IPS-20b (cell line): Measurements from ENCODE around the gene MED14.
A peak's percentile ranks its signal among the peaks of the same experiment; 100 is the strongest.
"Not testable (repeated sequence)": the region's sequence is repeated elsewhere in the genome, so short reads cannot be mapped to it uniquely, and the experiment has no call there.

Experiments used
- H3K27ac ChIP-seq: one replicate; pipeline ENCODE4 v1.5.1; 2013; ENCODE audit warnings: low read length
- H3K27me3 ChIP-seq: 2 replicates; pipeline ENCODE4 v1.6.1; 2013; ENCODE audit warnings: mild to moderate bottlenecking, low read length, inconsistent platforms; ENCODE audit not compliant: insufficient read depth
- H3K36me3 ChIP-seq: 2 replicates; pipeline ENCODE4 v1.6.1; 2013; ENCODE audit warnings: low read depth, mild to moderate bottlenecking, inconsistent platforms, low read length, moderate library complexity; ENCODE audit not compliant: insufficient read depth
- H3K4me1 ChIP-seq: 2 replicates; pipeline ENCODE4 v1.6.1; 2013; ENCODE audit warnings: mild to moderate bottlenecking, control low read depth, inconsistent platforms, low read length, moderate library complexity; ENCODE audit not compliant: insufficient read depth
- H3K4me3 ChIP-seq: 2 replicates; pipeline ENCODE4 v1.5.1; 2013; ENCODE audit warnings: mild to moderate bottlenecking, low read length, inconsistent platforms
- H3K9ac ChIP-seq: 2 replicates; pipeline ENCODE4 v1.6.1; 2013; ENCODE audit warnings: low read depth, mild to moderate bottlenecking, inconsistent platforms, low read length, moderate library complexity
- H3K9me3 ChIP-seq: 2 replicates; pipeline ENCODE4 v1.6.1; 2013; ENCODE audit warnings: mild to moderate bottlenecking, low read depth, low read length, inconsistent platforms; ENCODE audit not compliant: insufficient read depth

MED14 gene

DNA sequence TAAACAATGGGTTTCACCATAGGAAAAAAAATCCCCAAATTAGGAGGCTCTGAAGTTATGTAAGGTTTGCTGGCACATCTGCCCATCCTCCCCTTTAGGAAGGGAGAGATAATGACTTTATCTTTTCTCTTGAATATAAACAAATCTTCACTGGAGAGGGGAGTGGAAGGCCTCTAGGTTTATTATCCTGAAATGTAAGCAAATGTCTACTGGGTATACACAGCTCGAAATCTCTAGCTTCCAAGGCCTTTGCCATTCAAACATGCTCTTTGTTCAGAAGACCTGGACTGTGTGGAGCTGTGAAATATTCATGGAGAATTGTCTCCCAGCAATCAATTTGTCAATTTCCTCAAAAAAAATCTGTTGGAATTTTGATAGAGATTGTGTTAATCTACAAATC lies 21.7 kb upstream of the MED14 start:
- Histone ChIP-seq H3K9me3 (no peaks in the 10 kb centered on the region), H3K4me3 (no peak overlapping the region), H3K4me1 (no peaks in the 10 kb centered on the region), H3K27ac (no peak overlapping the region), H3K9ac (no peak overlapping the region), H3K27me3 (no peaks in the 10 kb centered on the region), H3K36me3 (no peaks in the 10 kb centered on the region)

DNA sequence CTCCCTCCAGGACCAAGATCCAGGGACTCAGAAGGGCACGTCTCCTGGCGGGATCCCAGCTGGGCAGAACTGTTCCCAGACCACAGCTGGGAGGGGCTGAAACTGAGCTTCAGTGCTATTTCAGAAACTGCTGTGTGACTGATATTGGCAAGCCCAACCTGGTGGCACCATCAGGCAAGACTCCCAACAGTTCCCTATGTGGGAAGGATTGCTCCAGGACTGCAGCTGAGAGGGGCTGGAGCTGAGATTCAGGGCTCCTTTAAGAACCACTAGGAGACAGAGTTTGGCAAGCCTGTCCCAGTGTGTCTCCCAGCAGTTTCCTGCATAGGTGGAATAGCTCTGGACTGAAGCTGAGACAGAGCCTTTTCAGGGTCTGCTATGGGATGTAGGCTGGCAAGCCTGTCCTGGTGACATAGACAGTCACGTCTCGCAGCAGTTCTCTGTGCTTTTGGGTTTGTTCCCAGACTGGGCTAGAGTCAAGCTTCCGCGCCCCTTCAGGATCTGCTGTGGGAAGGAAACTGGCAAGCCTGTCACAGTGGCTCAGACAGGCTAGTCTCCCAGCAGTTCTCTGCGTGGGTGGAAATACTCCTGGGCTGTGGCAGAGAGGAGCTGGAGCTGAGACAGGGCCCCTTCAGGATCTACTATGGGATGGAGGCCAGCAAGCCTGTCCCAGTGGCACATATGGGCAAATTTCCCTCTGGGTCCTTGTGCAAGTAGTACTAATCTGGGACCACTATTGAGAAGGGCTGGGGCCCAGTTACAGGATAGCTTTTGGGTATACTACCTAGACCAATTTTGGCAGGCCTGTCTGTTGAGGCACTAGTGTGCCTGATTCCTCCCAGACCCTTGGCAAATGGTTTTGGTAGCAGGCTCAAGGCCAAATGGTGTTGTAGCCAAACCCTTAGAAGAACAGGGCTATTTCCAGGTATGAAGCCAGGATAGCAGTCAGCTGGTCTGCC lies 20.2 kb upstream of the MED14 start:
- H3K36me3 ChIP-seq, result no peaks in the 10 kb centered on the region
- no peak overlapping the region for H3K4me3 ChIP-seq
- H3K27ac ChIP-seq, result no peak overlapping the region
- no peak overlapping the region for H3K9ac ChIP-seq
- no peaks in the 10 kb centered on the region for H3K9me3 ChIP-seq
- no peaks in the 10 kb centered on the region for H3K4me1 ChIP-seq
- no peaks in the 10 kb centered on the region for H3K27me3 ChIP-seq

DNA sequence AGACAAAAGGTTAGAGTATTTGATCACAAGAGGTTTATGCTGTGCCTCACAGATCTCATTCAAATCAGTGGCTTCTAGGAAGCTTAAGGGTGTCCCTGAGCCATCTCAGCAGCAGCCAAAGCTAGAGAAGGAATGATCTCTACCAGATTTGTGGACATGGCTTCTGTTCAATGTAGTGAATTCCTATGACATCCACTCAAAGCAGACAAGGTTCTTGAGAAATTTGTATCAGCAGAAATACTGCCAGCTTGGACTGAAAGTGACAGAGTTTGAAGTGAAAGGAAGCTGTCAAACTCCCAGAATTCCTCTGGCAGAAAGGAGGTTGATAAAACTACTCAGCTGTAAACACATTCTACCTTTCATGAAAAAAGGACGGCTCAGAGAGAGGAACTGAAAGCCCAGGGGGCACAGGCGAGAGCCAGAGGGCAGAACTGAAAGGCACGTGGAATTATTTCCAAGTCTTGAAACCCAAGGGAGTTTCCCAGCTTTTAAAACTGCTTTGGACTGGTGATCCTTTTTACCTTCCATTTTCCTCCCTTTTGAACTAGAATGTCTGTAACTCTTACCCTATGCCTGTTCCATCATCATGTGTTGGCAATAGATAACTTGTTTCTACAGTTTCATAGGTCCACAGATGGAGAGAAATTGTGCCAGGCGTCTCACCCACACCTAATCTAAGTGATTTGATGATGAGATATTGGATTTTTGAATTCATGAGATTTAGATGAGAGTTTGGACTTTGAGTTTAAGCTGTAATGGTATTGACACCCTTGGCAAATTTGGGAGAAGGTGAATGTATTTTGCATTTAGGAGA lies 14.5 kb upstream of the MED14 start:
- Histone ChIP-seq H3K9ac (no peak overlapping the region), H3K27me3 (no peaks in the 10 kb centered on the region), H3K4me1 (no peaks in the 10 kb centered on the region), H3K27ac (no peak overlapping the region), H3K4me3 (no peak overlapping the region), H3K9me3 (no peaks in the 10 kb centered on the region), H3K36me3 (no peaks in the 10 kb centered on the region)

DNA sequence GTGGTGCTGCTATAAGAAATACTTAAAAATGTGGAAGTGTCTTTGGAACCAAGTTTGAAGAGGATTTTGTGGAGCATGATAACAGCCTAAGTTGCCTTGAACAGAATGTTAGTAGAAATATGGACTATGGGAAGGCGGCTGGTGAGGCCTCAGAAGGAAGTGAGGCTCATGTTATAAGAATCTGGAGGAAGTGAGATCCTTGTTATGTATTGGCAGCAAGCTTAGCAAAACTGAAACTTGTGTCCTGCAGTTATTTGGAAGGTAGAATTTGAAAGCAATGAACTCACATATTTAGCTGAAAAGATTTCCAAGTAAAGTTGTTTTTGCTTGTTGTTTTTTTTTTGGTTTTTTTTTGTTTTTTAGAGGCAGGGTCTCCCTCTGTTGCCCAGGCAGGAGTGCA lies 13.6 kb upstream of the MED14 start:
- Histone ChIP-seq H3K27me3 (no peaks in the 10 kb centered on the region), H3K4me3 (no peak overlapping the region), H3K9ac (no peak overlapping the region), H3K27ac (no peak overlapping the region), H3K36me3 (no peaks in the 10 kb centered on the region), H3K4me1 (no peaks in the 10 kb centered on the region), H3K9me3 (no peaks in the 10 kb centered on the region)

DNA sequence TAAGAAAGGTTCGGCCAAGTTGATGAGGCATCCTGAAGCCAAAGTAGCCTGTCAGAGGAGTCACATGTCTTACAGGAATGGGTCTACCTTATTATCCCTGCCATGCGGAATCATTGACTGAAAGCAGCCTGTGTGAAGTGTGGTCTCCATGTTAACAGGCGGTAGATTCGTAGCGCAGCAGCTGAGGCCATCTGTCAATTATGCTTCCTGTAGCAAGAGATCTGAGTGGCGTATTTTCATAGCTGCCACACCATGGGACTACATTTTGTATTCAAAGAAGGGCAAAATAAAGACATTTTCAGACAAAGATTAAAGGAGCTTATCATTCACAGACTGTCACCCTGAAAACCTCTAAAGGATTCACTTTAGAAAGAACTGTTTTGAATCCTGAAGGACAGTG lies 11.2 kb upstream of the MED14 start:
- Histone ChIP-seq H3K27ac (no peak overlapping the region), H3K27me3 (no peaks in the 10 kb centered on the region), H3K4me1 (no peaks in the 10 kb centered on the region), H3K9ac (no peak overlapping the region), H3K9me3 (no peaks in the 10 kb centered on the region), H3K36me3 (no peaks in the 10 kb centered on the region), H3K4me3 (no peak overlapping the region)

DNA sequence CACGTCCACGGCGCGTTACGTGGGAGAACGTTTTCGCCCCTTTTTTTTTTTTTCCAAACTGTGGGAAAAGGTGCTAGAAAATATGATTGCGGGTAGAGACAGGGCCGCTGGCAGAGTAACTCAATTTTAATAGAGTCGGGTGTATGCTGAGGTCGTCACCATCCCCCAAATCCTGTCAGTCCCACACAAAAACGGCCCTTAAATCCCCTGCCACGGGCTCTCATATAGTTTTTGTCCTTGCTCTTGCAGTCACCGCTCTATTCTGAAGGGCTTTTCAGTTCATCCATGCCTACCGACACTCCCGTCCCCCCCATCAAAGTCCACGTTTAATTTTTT lies 796 bp upstream of the MED14 start:
- Histone ChIP-seq H3K4me1 (peaks cover 6% of the 10 kb centered on the region; the same call in 1 of the 2 replicates), H3K36me3 (peaks cover 11% of the 10 kb centered on the region; the same call in 1 of the 2 replicates), H3K27ac (no peak overlapping the region), H3K4me3 (peak overlapping the region; percentile 95), H3K9me3 (no peaks in the 10 kb centered on the region), H3K27me3 (no peaks in the 10 kb centered on the region), H3K9ac (peak overlapping the region; percentile 93)

- Histone ChIP-seq H3K27me3 (no peaks in the 10 kb centered on the region), H3K4me1 (peaks cover 6% of the 10 kb centered on the region; the same call in 1 of the 2 replicates), H3K36me3 (peaks cover 13% of the 10 kb centered on the region; the same call in 1 of the 2 replicates), H3K9me3 (no peaks in the 10 kb centered on the region), H3K9ac (peak overlapping the region; percentile 93; the same call in 1 of the 2 replicates), H3K27ac (peak overlapping the region; percentile 14), H3K4me3 (peak overlapping the region; percentile 95)
Observed at GRCh38 chrX:40734971-40735324, 394 bp downstream of the MED14 start.

- Histone ChIP-seq H3K9ac (peak overlapping the region; percentile 93), H3K36me3 (peaks cover 25% of the 10 kb centered on the region; the same call in 1 of the 2 replicates), H3K4me3 (peak overlapping the region; percentile 95), H3K9me3 (no peaks in the 10 kb centered on the region), H3K27ac (no peak overlapping the region), H3K4me1 (peaks cover 6% of the 10 kb centered on the region; the same call in 1 of the 2 replicates), H3K27me3 (no peaks in the 10 kb centered on the region)
Observed at GRCh38 chrX:40733706-40734105, 1.6 kb downstream of the MED14 start.

DNA sequence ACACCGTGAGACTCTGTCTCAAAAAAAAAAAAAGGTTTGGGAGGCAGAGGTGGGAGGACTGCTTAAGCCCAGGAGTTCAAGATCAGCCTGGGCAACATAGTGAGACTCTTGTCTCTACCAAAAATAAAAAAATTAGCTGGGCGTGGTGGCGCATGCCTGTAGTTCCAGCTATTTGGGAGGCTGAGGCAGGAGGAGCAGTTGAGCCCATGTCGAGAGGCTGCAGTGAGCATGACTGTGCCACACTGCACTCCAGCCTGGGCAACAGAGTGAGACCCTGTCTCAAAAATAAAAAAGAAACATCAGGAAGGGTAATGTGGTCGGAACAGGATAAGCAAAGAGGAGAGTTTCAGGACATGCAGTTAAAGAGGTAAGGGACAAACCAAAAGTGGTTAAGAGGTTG lies 2.8 kb downstream of the MED14 start:
- H3K27ac ChIP-seq, H3K27me3 ChIP-seq, H3K9ac ChIP-seq, H3K4me1 ChIP-seq, H3K9me3 ChIP-seq: not testable (repeated sequence)
- Histone ChIP-seq H3K4me3 (peak overlapping the region; percentile 95; the same call in 1 of the 2 replicates), H3K36me3 (peaks cover 37% of the 10 kb centered on the region; the same call in 1 of the 2 replicates)

DNA sequence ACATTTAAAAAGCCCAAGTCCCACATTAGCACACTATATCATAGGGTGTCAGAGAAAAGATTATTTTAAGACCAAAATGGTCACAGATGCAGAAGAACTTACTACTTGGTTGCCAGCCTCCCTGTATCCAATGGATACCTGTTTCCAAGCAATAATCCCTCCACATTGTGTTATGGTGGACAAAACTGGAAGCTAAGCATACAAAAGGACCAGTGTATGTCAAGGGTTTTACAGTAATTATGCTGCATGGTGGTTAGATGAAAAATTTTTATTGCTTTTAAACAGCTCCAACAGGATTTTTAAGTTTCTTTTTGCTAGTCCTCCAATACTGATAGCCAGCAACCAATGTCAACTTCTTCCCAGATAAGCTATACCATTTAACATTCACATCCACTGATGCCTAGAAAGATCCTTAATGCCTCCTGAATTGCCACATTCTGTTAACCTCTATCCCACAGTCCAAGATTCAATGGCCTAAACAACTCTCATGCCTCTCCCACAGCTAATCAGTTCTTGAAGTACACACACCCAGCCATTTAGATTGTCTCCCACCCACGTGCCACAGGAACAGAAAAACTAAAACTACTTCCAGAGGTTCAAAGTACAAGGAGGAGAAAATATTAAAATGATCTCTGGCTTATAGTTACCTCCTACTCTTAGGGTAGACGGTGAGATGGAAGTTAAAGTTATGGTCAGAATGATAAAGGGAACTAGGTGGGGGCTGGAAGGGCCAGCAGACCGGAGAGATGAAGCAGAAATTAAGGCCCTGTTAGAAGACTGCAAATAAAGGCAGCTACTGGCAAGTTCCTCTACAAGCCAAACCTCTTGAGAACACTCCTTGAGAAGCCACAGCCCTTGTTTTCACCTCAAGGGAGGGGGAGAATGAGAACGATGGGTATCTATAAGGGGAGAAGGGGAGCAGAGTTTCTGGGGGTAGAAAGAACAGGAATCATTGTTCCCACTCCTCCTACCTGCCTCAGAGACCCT lies 5.5 kb downstream of the MED14 start:
- peaks cover 6% of the 10 kb centered on the region; the same call in 1 of the 2 replicates for H3K4me1 ChIP-seq
- peaks cover 63% of the 10 kb centered on the region for H3K36me3 ChIP-seq
- no peaks in the 10 kb centered on the region for H3K27me3 ChIP-seq
- no peak overlapping the region for H3K27ac ChIP-seq
- peak overlapping the region; percentile 30; the same call in 1 of the 2 replicates for H3K4me3 ChIP-seq
- H3K9ac ChIP-seq, result no peak overlapping the region
- no peaks in the 10 kb centered on the region for H3K9me3 ChIP-seq
